Smooth muscle cell (in vitro differentiated cells): ENCODE data around the gene KCNH3. TPM values are rescaled to one million over a fixed set of nuclear protein-coding genes. Genes with fewer than 3 reads are reported as not detected.

Experiments used
- DNase-seq: peaks from one replicate; lab custom pipeline; 2025; ENCODE audit not compliant: unreplicated experiment; lab: John Stamatoyannopoulos, UW
- H2AFZ ChIP-seq: fragments of 200-600 bp; sonication (generic); 2 replicates; pipeline ENCODE4 v1.6.0; 2016; ENCODE audit warnings: antibody characterized with exemption, low read depth, mild to moderate bottlenecking
- H3F3A ChIP-seq: fragments of 200-600 bp; sonication (generic); 2 replicates; pipeline ENCODE4 v1.6.0; 2017; ENCODE audit warnings: antibody characterized with exemption, low read depth
- H3K27ac ChIP-seq: fragments of 200-600 bp; sonication (generic); 2 replicates; pipeline ENCODE4 v1.5.1; 2016; ENCODE audit warnings: low read depth, mild to moderate bottlenecking
- H3K27me3 ChIP-seq: fragments of 200-600 bp; sonication (generic); 2 replicates; pipeline ENCODE4 v1.6.1; 2016; ENCODE audit warnings: low read depth, mild to moderate bottlenecking
- H3K36me3 ChIP-seq: fragments of 200-600 bp; sonication (generic); 2 replicates; pipeline ENCODE4 v1.5.1; 2016; ENCODE audit warnings: low read depth
- H3K4me1 ChIP-seq: fragments of 200-600 bp; sonication (generic); 2 replicates; pipeline ENCODE4 v1.5.1; 2016; ENCODE audit warnings: low read depth
- H3K4me2 ChIP-seq: fragments of 200-600 bp; sonication (generic); 2 replicates; pipeline ENCODE4 v1.6.0; 2016; ENCODE audit warnings: mild to moderate bottlenecking
- H3K4me3 ChIP-seq: fragments of 200-600 bp; sonication (generic); 2 replicates; pipeline ENCODE4 v1.5.1; 2016; ENCODE audit warnings: mild to moderate bottlenecking
- H3K79me2 ChIP-seq: fragments of 200-600 bp; sonication (generic); 2 replicates; pipeline ENCODE4 v1.6.0; 2016; ENCODE audit warnings: low read depth, mild to moderate bottlenecking
- H3K9ac ChIP-seq: fragments of 200-600 bp; sonication (generic); 2 replicates; pipeline ENCODE4 v1.6.0; 2016; ENCODE audit warnings: low read depth
- H3K9me3 ChIP-seq: fragments of 200-600 bp; sonication (generic); replicated peaks from 2 replicates; pipeline ENCODE4 v1.5.1; 2016; ENCODE audit warnings: low read depth
- H4K20me1 ChIP-seq: fragments of 200-600 bp; sonication (generic); 2 replicates; pipeline ENCODE4 v1.6.0; 2016; ENCODE audit warnings: low read depth
- WGBS: methylation state at CpG from one replicate; pipeline ENCODE4 v1.1.7; 2016; ENCODE audit warnings: low lambda C conversion rate; 5-methylcytosine and 5-hydroxymethylcytosine counted together
- polyA plus RNA-seq: library from polyadenylated mRNA; unstranded; fragments of >200 nt; fragmentation: Nextera tagmentation; extraction: Ambion mirVana; gene quantifications from 2 replicates; pipeline ENCODE4 v1.2.1, GENCODE V29; 2016
- total RNA-seq: library from RNA; depleted of rRNA; stranded (reverse); fragments of >200 nt; gene quantifications from 2 replicates; pipeline ENCODE4 v1.2.3, GENCODE V29; 2014
- TF ChIP-seq, protein P1 (sequence below): fragments of 200-600 bp; sonication (generic); IDR thresholded peaks from 2 replicates; pipeline ENCODE4 v1.5.1; 2017; ENCODE audit warnings: borderline replicate concordance, mild to moderate bottlenecking, antibody characterized with exemption; ENCODE audit not compliant: insufficient read depth, poor library complexity, severe bottlenecking

The KCNH3 gene
- total and polyA plus RNA-seq, 2 experiments from 2014 or later, result 0.09 to 0.94 TPM

DNA sequence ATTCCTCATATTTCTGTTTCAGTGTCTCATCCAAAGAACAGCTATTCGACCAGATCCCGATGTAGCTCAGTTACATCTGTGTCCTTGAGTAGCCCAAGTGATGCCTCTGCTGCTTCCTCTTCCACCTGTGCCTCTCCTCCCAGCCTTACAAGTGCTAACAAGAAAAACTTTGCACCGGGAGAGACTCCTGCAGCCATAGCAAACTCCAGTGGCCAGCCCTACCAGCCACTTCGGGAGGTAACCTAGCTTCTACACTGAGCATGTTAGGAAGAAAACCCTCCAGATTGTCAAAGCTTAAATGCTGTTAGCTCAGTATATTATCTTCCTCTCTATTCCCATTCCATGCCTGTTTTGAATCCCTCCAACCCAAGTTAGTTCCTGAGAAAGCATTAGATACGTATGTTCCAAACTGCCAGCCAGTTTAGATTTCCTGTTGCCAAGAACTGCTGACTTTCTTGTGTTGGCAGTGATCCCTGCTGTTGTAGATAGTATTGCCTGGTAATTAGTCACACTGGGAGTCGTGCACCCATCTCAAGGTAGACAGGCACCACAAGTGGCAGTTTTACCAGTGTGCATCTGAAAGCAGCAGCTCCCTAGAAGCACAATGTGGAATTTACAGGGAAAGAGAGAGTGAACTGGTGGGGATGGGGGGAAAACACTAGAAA, 14.0 kb upstream of the KCNH3 start:
- no peak overlapping the region for H3K4me3 ChIP-seq
- WGBS, result 98% methylated on average over 6 of the region's 6 CpGs
- DNase-seq, result no peak
- H3K4me2 ChIP-seq, result no peak overlapping the region
- H3K9me3 ChIP-seq, result no peaks in the 10 kb centered on the region
- TF ChIP-seq, protein P1, sequence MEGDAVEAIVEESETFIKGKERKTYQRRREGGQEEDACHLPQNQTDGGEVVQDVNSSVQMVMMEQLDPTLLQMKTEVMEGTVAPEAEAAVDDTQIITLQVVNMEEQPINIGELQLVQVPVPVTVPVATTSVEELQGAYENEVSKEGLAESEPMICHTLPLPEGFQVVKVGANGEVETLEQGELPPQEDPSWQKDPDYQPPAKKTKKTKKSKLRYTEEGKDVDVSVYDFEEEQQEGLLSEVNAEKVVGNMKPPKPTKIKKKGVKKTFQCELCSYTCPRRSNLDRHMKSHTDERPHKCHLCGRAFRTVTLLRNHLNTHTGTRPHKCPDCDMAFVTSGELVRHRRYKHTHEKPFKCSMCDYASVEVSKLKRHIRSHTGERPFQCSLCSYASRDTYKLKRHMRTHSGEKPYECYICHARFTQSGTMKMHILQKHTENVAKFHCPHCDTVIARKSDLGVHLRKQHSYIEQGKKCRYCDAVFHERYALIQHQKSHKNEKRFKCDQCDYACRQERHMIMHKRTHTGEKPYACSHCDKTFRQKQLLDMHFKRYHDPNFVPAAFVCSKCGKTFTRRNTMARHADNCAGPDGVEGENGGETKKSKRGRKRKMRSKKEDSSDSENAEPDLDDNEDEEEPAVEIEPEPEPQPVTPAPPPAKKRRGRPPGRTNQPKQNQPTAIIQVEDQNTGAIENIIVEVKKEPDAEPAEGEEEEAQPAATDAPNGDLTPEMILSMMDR, result no peak
- H3K27ac ChIP-seq, result no peak overlapping the region
- H3K4me1 ChIP-seq, result no peaks in the 10 kb centered on the region
- H3K9ac ChIP-seq, result no peak overlapping the region
- no peaks in the 10 kb centered on the region for H4K20me1 ChIP-seq
- H3K79me2 ChIP-seq, result no peaks in the 10 kb centered on the region
- peaks cover 15% of the 10 kb centered on the region for H3K36me3 ChIP-seq
- H2AFZ ChIP-seq, result no peak overlapping the region
- H3K27me3 ChIP-seq, result no peaks in the 10 kb centered on the region
- H3F3A ChIP-seq, result no peaks in the 10 kb centered on the region

DNA sequence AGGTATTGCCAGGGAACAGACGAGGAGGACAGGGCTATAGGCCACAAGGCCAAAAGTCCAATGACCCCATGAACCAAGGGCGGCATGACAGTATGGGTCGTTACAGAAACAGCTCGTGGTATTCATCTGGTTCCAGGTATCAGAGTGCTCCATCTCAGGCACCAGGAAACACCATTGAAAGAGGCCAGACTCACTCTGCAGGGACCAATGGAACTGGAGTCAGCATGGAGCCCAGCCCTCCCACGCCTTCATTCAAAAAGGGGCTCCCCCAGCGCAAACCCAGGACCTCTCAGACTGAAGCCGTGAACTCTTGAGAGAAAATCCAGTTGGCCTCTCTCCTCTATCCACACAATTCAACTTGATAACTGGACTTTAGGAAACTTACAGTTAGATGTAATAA, 12.9 kb upstream of the KCNH3 start:
- DNase-seq, result no peak
- H4K20me1 ChIP-seq, result no peaks in the 10 kb centered on the region
- 97% methylated on average over 7 of the region's 7 CpGs for WGBS
- H3F3A ChIP-seq, result no peaks in the 10 kb centered on the region
- TF ChIP-seq, protein P1, result no peak
- H3K79me2 ChIP-seq, result no peaks in the 10 kb centered on the region
- no peak overlapping the region for H3K9ac ChIP-seq
- no peak overlapping the region for H3K27ac ChIP-seq
- H3K4me3 ChIP-seq, result no peak overlapping the region
- H3K4me1 ChIP-seq, result no peaks in the 10 kb centered on the region
- H2AFZ ChIP-seq, result no peak overlapping the region
- no peaks in the 10 kb centered on the region for H3K9me3 ChIP-seq
- H3K4me2 ChIP-seq, result no peak overlapping the region
- H3K27me3 ChIP-seq, result no peaks in the 10 kb centered on the region
- H3K36me3 ChIP-seq, result peaks cover 15% of the 10 kb centered on the region

DNA sequence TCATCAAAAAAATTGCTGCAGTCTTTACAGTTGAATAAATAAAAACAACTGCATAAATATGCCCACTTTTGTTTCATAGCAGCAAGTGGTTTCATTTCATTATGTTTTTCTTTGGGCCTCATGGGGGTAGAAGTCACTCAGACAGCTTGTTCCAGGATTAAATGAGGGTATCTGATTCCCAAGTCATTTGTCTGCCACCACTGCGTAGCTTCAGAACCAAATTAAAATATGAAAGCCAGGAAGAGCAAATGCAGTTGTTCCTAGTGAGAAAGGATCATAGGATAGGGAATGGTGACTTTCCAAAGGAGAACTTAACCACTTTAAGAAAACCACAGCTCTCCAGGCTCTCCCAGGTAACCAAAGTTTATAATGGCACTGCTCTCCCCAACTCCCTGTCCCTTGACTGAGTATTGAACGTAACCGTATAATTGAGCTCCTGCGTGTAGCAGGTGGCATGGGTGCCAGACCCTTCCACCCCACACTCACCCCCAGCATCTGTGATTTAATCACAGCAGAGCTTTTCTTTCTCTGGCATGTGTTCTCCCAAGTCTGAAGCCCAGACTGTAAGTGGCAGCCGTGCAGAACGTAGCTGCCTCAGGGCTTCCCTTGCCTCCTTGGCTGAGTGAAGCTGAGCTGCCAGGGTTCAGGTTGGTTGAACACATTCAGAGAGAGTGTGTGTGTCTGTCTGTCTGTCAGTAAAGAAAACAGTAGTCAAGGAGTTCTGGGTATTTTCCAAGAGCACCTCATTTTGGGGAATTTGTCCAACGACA, 11.3 kb upstream of the KCNH3 start:
- Histone ChIP-seq H4K20me1 (no peaks in the 10 kb centered on the region), H3K4me2 (no peak overlapping the region), H3K27me3 (no peaks in the 10 kb centered on the region), H3K9ac (no peak overlapping the region), H2AFZ (no peak overlapping the region), H3F3A (no peaks in the 10 kb centered on the region), H3K27ac (no peak overlapping the region), H3K9me3 (no peaks in the 10 kb centered on the region), H3K4me1 (no peaks in the 10 kb centered on the region), H3K4me3 (no peak overlapping the region), H3K79me2 (no peaks in the 10 kb centered on the region), H3K36me3 (peaks cover 15% of the 10 kb centered on the region)
- DNase-seq, result no peak
- TF ChIP-seq, protein P1, result no peak
- 98% methylated on average over 7 of the region's 7 CpGs for WGBS

DNA sequence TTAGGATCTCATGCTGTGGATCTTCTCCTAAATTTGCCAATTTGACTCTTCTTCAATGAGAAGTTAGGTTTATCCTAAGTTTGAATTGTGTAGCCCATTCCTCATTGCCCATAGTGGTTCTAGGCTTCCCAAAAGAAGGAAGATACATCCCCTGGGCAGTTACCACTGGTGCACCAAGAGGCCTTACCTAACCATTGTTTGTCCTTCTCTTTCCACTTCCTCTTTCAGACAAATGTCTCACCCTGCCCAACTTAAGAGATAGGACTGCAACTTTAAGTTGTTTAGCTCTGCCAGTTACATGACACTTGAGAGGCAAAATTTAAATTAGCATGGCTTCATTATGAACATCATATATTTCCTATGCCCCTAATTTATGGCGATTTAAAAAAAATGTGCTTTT, 9.4 kb upstream of the KCNH3 start:
- H3F3A ChIP-seq, result no peaks in the 10 kb centered on the region
- no peak overlapping the region for H3K4me3 ChIP-seq
- no peaks in the 10 kb centered on the region for H3K27me3 ChIP-seq
- TF ChIP-seq, protein P1, result no peak
- no peak overlapping the region for H2AFZ ChIP-seq
- H4K20me1 ChIP-seq, result no peaks in the 10 kb centered on the region
- H3K4me1 ChIP-seq, result no peaks in the 10 kb centered on the region
- H3K27ac ChIP-seq, result no peak overlapping the region
- no peaks in the 10 kb centered on the region for H3K79me2 ChIP-seq
- no peak for DNase-seq
- no peak overlapping the region for H3K9ac ChIP-seq
- WGBS, result 88% methylated on average over 1 of the region's 1 CpG
- no peak overlapping the region for H3K4me2 ChIP-seq
- H3K9me3 ChIP-seq, result no peaks in the 10 kb centered on the region
- H3K36me3 ChIP-seq, result peaks cover 15% of the 10 kb centered on the region
